B cell (primary cell): ENCODE results near the gene NAIP. TPM values are rescaled to one million over a fixed set of nuclear protein-coding genes. Genes with fewer than 3 reads are reported as not detected.
"Not testable (repeated sequence)": the region's sequence is repeated elsewhere in the genome, so short reads cannot be mapped to it uniquely, and the experiment has no call there.

Experiments used
- ATAC-seq: fragments of 200-7000 bp; cut with Tn5 transposase; one replicate; pipeline ENCODE4 v1.10.0; 2021; ENCODE audit warnings: low read depth, mild to moderate bottlenecking, moderate number of reproducible peaks, moderate library complexity
- CTCF ChIA-PET: fragments of 350-600 bp; sonication (Branson Sonifier 250); formaldehyde crosslinking; loops from one replicate; lab custom pipeline; 2021; ENCODE audit warnings: antibody characterized with exemption, inconsistent platforms; lab: Charles Lee
- POLR2A ChIA-PET: fragments of 350-600 bp; sonication (Branson Sonifier 250); formaldehyde crosslinking; loops from one replicate; lab custom pipeline; 2021; ENCODE audit warnings: antibody characterized with exemption; lab: Charles Lee
- DNase-seq: peaks from one replicate; pipeline ENCODE4 v3.0.0; 2013
- H2AFZ ChIP-seq: 2 replicates; pipeline ENCODE4 v1.6.1; 2012; ENCODE audit warnings: mild to moderate bottlenecking, low read depth, low read length; ENCODE audit not compliant: insufficient read depth, poor library complexity, severe bottlenecking
- H3K27ac ChIP-seq, 2 donors: 1 replicate in 1 of 2; 2 replicates in 1 of 2; pipeline ENCODE4 v1.5.1; 2012 to 2013; ENCODE audit warnings: low read length in 2 of 2, mild to moderate bottlenecking in 2 of 2, moderate library complexity in 1 of 2
- H3K27me3 ChIP-seq, 4 experiments: fragments of 200-600 bp in 1 of 4; sonication (generic) in 1 of 4; replicated peaks in 1 of 4; 1 replicate in 2 of 4; 2 replicates in 2 of 4; pipeline versions ENCODE4 v1.6.1 to v1.7.0; 2013 to 2016; ENCODE audit warnings: low read length in 3 of 4, mild to moderate bottlenecking in 2 of 4, mixed read lengths in 1 of 4, moderate library complexity in 1 of 4; ENCODE audit not compliant: insufficient read depth in 4 of 4, control insufficient read depth in 3 of 4; ENCODE audit errors: control extremely low read depth in 1 of 4
- H3K36me3 ChIP-seq, 2 experiments: replicated peaks in 1 of 2; 1 replicate in 1 of 2; 2 replicates in 1 of 2; pipeline versions ENCODE4 v1.6.1 to v1.7.1; 2013; ENCODE audit warnings: low read length in 1 of 2; ENCODE audit not compliant: insufficient read depth in 2 of 2, control insufficient read depth in 1 of 2; ENCODE audit errors: control extremely low read depth in 1 of 2, extremely low read depth in 1 of 2
- H3K4me1 ChIP-seq, 2 donors: fragments of 200-600 bp in 1 of 2; sonication (generic) in 1 of 2; 1 replicate in 1 of 2; 2 replicates in 1 of 2; pipeline versions ENCODE4 v1.5.1 to v1.6.1; 2013 to 2017; ENCODE audit warnings: low read length in 2 of 2; ENCODE audit not compliant: control insufficient read depth in 2 of 2, insufficient read depth in 2 of 2
- H3K4me2 ChIP-seq: replicated peaks from 2 replicates; pipeline ENCODE3; 2012; ENCODE audit warnings: mild to moderate bottlenecking, low read depth, low read length; ENCODE audit not compliant: poor library complexity, severe bottlenecking
- H3K4me3 ChIP-seq, 5 experiments: fragments of 200-600 bp in 1 of 5; sonication (generic) in 1 of 5; 1 replicate in 3 of 5; 2 replicates in 2 of 5; pipeline versions ENCODE4 v1.5.1 to v1.7.0; 2011 to 2016; ENCODE audit warnings: low read length in 4 of 5, mild to moderate bottlenecking in 4 of 5, low read depth in 2 of 5, control low read depth in 1 of 5, moderate library complexity in 1 of 5; ENCODE audit not compliant: insufficient read depth in 1 of 5; ENCODE audit errors: control extremely low read depth in 1 of 5, extremely low read depth in 1 of 5
- H3K79me2 ChIP-seq: fragments of 200-600 bp; sonication (generic); one replicate; pipeline ENCODE4 v1.6.0; 2016; ENCODE audit warnings: low read length; ENCODE audit not compliant: control insufficient read depth, insufficient read depth
- H3K9ac ChIP-seq: fragments of 200-600 bp; sonication (generic); 2 replicates; pipeline ENCODE4 v1.6.1; 2017; ENCODE audit warnings: mild to moderate bottlenecking, low read length, moderate library complexity
- H3K9me3 ChIP-seq, 3 donors: one replicate each; pipeline versions ENCODE4 v1.6.1 to v1.7.1; 2013; ENCODE audit warnings: low read length in 2 of 3; ENCODE audit not compliant: control insufficient read depth in 2 of 3, insufficient read depth in 1 of 3; ENCODE audit errors: control extremely low read depth in 1 of 3
- H4K20me1 ChIP-seq: 2 replicates; pipeline ENCODE4 v1.6.0; 2012; ENCODE audit warnings: mild to moderate bottlenecking, low read length; ENCODE audit not compliant: insufficient read depth, control insufficient read depth, poor library complexity, severe bottlenecking
- H3K27ac Mint-ChIP-seq: one replicate; pipeline ENCODE4 v1.8.0; 2021; ENCODE audit warnings: mixed read lengths
- H3K27me3 Mint-ChIP-seq: one replicate; pipeline ENCODE4 v1.8.0; 2021; ENCODE audit warnings: mixed read lengths
- H3K4me1 Mint-ChIP-seq: one replicate; pipeline ENCODE4 v1.8.0; 2021; ENCODE audit warnings: mixed read lengths
- H3K4me3 Mint-ChIP-seq: one replicate; pipeline ENCODE4 v1.8.0; 2021; ENCODE audit warnings: mixed read lengths
- H3K9me3 Mint-ChIP-seq: one replicate; pipeline ENCODE4 v1.8.0; 2022; ENCODE audit warnings: mixed read lengths; ENCODE audit not compliant: insufficient read depth
- WGBS: methylation state at CpG from one replicate; pipeline ENCODE4 v1.1.5; 2013; ENCODE audit warnings: missing lambda C conversion rate; ENCODE audit not compliant: insufficient coverage; 5-methylcytosine and 5-hydroxymethylcytosine counted together
- intact Hi-C: fragments of 100-400 bp; cut with micrococcal nuclease; formaldehyde crosslinking; loops from one replicate; pipeline ENCODE4 v1.10.0; 2022
- polyA plus RNA-seq: library from polyadenylated mRNA; depleted of rRNA; stranded (reverse); fragments of >200 nt; gene quantifications from 2 replicates; pipeline ENCODE4 v1.2.3, GENCODE V29; 2012
- total RNA-seq, 2 donors: library from RNA; stranded (reverse); fragments of 120-200 nt in 1 of 2; gene quantifications; 1 replicate in 1 of 2; 2 replicates in 1 of 2; pipeline versions ENCODE4 v1.2.3 to v1.2.4, GENCODE V29; 2013 to 2022

NAIP gene
- total and polyA plus RNA-seq, 2 donors (not counting 1 experiment from before 2014, with no cell fraction given), result 11.0 to 26.8 TPM

- ATAC-seq, H4K20me1 ChIP-seq, H3K9ac ChIP-seq, H3K9me3 Mint-ChIP-seq, H2AFZ ChIP-seq, H3K4me3 ChIP-seq, H3K36me3 ChIP-seq, DNase-seq, H3K9me3 ChIP-seq, H3K27ac Mint-ChIP-seq, CTCF ChIA-PET, H3K4me1 ChIP-seq, H3K27me3 Mint-ChIP-seq, intact Hi-C loops, H3K4me3 Mint-ChIP-seq, H3K79me2 ChIP-seq, POLR2A ChIA-PET, H3K27ac ChIP-seq, H3K27me3 ChIP-seq, H3K4me1 Mint-ChIP-seq, H3K4me2 ChIP-seq: not testable (repeated sequence)
- no CpG with 5 or more reads among the region's 6 CpGs for WGBS
Measured at GRCh38 chr5:70931709-70932368, 93.3 kb downstream of the NAIP start.

DNA sequence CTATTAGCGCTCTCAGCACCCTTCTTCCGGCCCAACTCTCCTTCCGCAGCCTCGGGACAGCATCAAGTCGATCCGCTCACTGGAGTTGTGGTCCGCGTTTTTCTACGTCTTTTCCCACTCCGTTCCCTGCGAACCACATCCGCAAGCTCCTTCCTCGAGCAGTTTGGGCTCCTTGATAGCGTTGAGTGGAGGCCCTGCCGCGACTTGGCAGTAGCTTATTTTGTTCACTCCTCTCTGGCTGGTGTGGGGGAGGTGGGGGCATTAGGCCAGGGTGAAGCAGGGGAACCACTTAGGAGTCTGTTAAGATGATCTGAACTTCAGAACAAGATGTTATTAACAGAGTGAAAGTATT, 100.0 kb downstream of the NAIP start:
- H3K4me3 ChIP-seq, H3K27ac ChIP-seq, CTCF ChIA-PET, H3K4me2 ChIP-seq, H2AFZ ChIP-seq, H3K9me3 Mint-ChIP-seq, H3K4me1 Mint-ChIP-seq, H3K27me3 Mint-ChIP-seq, H3K4me3 Mint-ChIP-seq, H4K20me1 ChIP-seq, H3K4me1 ChIP-seq, H3K79me2 ChIP-seq, H3K27ac Mint-ChIP-seq, H3K9me3 ChIP-seq, H3K9ac ChIP-seq, POLR2A ChIA-PET, intact Hi-C loops, H3K27me3 ChIP-seq, DNase-seq, H3K36me3 ChIP-seq: not testable (repeated sequence)
- no CpG with 5 or more reads among the region's 16 CpGs for WGBS
- peak; percentile 31 for ATAC-seq

Other genes starting within 250 kb of the NAIP start
- 13.2 and 13.9 TPM in 2 replicates for gene SERF1A, start 124.7 kb downstream of the NAIP start, total RNA-seq
- 10.3 and 12.2 TPM in 2 replicates for gene SERF1A, start 124.7 kb downstream of the NAIP start, polyA plus RNA-seq
- gene SMN1, start 100.3 kb downstream of the NAIP start, total RNA-seq, result 51.7 and 55.3 TPM in 2 replicates
- gene SMN1, start 100.3 kb downstream of the NAIP start, polyA plus RNA-seq, result 16.4 and 34.1 TPM in 2 replicates
- gene GTF2H2, start 42.3 kb upstream of the NAIP start, total RNA-seq, result 39.6 and 45.2 TPM in 2 replicates
- 5.8 and 8.4 TPM in 2 replicates for gene GTF2H2, start 42.3 kb upstream of the NAIP start, polyA plus RNA-seq